GM23248 (cell line): ENCODE measurements around the gene SPART.

Experiments
- EZH2 ChIP-seq: fragments of 200-600 bp; sonication (generic); IDR thresholded peaks from 2 replicates; pipeline ENCODE4 v1.6.1; 2018; ENCODE audit warnings: antibody characterized with exemption, mild to moderate bottlenecking; ENCODE audit not compliant: insufficient read depth, poor library complexity, severe bottlenecking
- EZH2phosphoT487 ChIP-seq: fragments of 200-600 bp; sonication (generic); IDR thresholded peaks from 2 replicates; pipeline ENCODE4 v1.6.1; 2018; ENCODE audit warnings: antibody characterized with exemption, moderate library complexity, mild to moderate bottlenecking, low read depth; ENCODE audit not compliant: insufficient read depth

- no peak for TF ChIP-seq EZH2
- TF ChIP-seq EZH2phosphoT487 = no peak
Observed at GRCh38 chr13:36259361-36260137, 86.6 kb downstream of the SPART start.
